ENCODE measurements around the gene IQCN.

The IQCN gene

GRCh38 chr19:18253130-18253529 is 21.1 kb downstream of the IQCN start:
- DNase-seq = no peak
- in situ Hi-C loops (cut with HindIII; ENCODE audit: low pct_ligation_motif_present, low pct_unique_long_range_greater_than_20kb, low sequenced_read_pairs) = no loop called here

DNA sequence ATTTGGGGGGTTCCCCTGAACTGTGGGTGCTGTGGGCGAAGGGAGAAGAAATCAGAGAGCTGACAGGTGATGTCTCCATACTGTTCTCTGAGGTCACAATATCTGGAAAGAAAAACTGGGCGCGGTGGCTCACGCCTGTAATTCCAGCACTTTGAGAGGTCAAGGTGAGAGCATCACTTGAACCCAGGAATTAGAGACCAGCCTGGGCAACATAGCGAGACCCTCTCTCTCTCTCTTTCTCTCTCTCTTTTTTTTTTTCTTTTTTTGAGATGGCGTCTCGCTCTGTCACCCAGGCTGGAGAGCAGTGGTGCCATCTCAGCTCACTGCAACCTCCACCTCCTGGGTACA is 21.9 kb downstream of the IQCN start:
- in situ Hi-C loops (cut with HindIII; ENCODE audit: low pct_ligation_motif_present, low pct_unique_long_range_greater_than_20kb, low sequenced_read_pairs) = no loop called here
- DNase-seq = no peak

DNA sequence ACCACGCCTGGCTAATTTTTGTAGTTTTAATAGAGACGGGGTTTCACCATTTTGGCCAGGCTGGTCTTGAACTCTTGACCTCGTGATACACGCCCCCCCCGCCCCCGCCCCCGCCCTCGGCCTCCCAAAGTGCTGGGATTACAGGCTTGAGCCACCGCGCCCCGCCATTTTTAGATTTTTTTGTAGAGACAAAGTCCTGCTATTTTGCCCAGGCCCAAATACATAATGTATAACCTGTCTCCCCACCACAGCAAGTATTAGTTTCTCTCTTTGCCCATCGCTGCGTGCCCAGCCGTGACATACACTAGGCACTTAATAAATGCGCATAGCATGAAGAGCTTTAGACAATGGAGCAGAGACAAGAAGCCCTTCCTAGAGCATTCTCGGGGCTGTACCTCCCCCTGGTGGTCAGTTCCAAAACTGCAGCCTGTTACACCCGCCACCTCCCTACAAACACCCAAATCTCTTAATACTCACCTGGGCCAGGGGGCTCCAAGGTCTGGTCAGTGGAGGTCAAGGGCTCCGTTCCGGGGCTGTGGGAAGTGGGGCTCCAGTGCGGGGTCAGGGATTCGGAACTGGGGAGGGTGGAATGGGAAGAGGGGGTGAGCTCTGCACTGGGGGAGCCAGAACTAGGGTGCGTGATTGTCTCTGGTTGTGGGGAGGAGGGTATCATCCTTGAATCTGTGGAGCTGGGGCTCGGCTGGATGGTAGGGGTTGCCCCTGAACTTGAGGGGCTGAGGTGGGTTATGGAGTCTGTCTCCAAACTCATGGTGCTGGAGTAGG is 22.5 kb downstream of the IQCN start:
- DNase-seq = peak; percentile 50
- in situ Hi-C loops (cut with HindIII; ENCODE audit: low pct_ligation_motif_present, low pct_unique_long_range_greater_than_20kb, low sequenced_read_pairs) = no loop called here

GRCh38 chr19:18249834-18250233 is 24.4 kb downstream of the IQCN start:
- in situ Hi-C loops (cut with HindIII; ENCODE audit: low pct_ligation_motif_present, low pct_unique_long_range_greater_than_20kb, low sequenced_read_pairs) = no loop called here
- DNase-seq = no peak

DNA sequence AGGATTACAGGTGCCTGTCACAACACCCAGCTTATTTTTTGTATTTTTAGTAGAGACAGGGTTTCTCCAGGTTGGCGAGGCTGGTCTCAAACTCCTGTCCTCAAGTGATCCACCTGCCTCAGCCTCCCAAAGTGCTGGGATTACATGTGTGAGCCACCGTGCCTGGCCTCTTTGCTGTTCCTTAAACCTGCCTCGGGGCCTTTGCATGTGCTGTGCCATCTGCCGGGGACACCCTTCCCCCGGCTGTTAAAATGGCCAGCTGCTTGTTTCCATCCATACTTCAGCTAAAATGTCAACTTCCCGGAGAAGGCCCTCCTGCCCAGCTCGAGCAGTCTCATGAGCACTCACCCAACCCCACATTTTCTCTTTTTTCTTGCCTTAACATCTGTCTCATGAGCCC is 29.0 kb downstream of the IQCN start:
- in situ Hi-C loops (cut with HindIII; ENCODE audit: low pct_ligation_motif_present, low pct_unique_long_range_greater_than_20kb, low sequenced_read_pairs) = no loop called here
- DNase-seq = no peak

DNA sequence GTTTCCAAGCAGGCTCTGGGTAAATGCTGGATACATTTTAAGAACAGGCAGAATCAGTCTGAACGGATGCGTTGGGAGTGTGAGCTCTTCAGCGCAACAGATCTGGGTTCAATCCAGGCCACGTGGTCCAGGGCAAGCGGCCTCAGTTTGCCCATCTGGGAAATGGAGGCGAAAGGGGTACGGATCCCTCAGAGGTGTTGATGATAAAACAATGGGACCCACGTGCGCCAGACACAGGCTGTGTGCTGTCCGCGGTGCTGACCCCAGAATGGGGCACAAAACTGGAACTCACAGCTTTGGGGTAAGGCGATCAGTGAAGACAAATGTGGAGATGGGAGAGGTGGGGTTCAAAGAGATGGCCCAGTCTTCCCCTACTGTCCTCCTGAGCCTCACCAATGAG is 34.9 kb downstream of the IQCN start:
- in situ Hi-C loops (cut with HindIII; ENCODE audit: low pct_ligation_motif_present, low pct_unique_long_range_greater_than_20kb, low sequenced_read_pairs) = no loop called here
- no peak for DNase-seq

GRCh38 chr19:18234194-18234593 is 40.1 kb downstream of the IQCN start:
- no peak for DNase-seq
- in situ Hi-C loops (cut with HindIII; ENCODE audit: low pct_ligation_motif_present, low pct_unique_long_range_greater_than_20kb, low sequenced_read_pairs) = no loop called here

GRCh38 chr19:18233224-18233825 is 40.9 kb downstream of the IQCN start:
- in situ Hi-C loops (cut with HindIII; ENCODE audit: low pct_ligation_motif_present, low pct_unique_long_range_greater_than_20kb, low sequenced_read_pairs) = no loop called here
- DNase-seq = peak; percentile 75

- in situ Hi-C loops (cut with HindIII; ENCODE audit: low pct_ligation_motif_present, low pct_unique_long_range_greater_than_20kb, low sequenced_read_pairs) = no loop called here
- no peak for DNase-seq
Measured at GRCh38 chr19:18232540-18233223, 41.6 kb downstream of the IQCN start.

GRCh38 chr19:18231775-18232174 is 42.5 kb downstream of the IQCN start:
- in situ Hi-C loops (cut with HindIII; ENCODE audit: low pct_ligation_motif_present, low pct_unique_long_range_greater_than_20kb, low sequenced_read_pairs) = no loop called here
- DNase-seq = no peak

GRCh38 chr19:18230941-18231734 is 43.1 kb downstream of the IQCN start:
- in situ Hi-C loops (cut with HindIII; ENCODE audit: low pct_ligation_motif_present, low pct_unique_long_range_greater_than_20kb, low sequenced_read_pairs) = no loop called here
- DNase-seq = no peak

DNA sequence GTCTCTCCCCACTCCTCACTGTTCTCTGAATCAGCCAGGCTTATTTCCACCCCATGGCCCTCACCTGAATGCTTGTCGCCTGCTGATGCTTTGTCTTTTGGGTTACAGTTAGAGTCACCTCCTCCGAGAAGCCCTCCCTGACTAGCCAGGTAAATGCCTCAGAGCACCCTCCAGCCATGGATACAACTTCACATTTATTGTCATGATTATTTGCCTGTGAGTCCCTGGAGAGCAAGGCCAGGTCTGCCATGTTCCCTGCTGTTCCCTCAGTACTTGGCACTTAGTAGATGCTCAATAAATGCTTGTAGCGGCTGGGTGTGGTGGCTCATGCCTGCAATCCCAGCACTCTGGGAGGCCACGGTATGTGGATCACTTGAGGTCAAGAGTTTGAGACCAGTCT is 44.3 kb downstream of the IQCN start:
- no peak for DNase-seq
- in situ Hi-C loops (cut with HindIII; ENCODE audit: low pct_ligation_motif_present, low pct_unique_long_range_greater_than_20kb, low sequenced_read_pairs) = no loop called here

DNA sequence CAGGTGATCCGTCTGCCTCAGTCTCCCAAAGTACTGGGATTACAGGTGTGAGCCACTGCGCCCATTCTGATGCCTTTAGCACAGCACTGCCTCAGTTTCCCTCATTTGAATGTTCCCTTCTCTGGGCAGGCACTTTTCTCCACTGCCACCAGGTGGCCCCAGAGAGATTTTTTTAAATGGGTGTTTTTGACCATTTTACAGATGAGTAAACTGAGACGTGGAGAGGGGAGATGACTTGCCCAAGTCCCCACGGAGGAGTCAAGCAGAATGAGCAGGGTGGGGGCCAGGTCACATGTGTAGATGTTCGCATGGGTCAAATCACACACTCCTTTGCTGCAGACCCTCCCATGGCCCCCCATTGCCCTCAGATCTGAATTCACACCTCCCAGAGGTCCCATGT is 44.8 kb downstream of the IQCN start:
- in situ Hi-C loops (cut with HindIII; ENCODE audit: low pct_ligation_motif_present, low pct_unique_long_range_greater_than_20kb, low sequenced_read_pairs) = no loop called here
- DNase-seq = no peak

DNA sequence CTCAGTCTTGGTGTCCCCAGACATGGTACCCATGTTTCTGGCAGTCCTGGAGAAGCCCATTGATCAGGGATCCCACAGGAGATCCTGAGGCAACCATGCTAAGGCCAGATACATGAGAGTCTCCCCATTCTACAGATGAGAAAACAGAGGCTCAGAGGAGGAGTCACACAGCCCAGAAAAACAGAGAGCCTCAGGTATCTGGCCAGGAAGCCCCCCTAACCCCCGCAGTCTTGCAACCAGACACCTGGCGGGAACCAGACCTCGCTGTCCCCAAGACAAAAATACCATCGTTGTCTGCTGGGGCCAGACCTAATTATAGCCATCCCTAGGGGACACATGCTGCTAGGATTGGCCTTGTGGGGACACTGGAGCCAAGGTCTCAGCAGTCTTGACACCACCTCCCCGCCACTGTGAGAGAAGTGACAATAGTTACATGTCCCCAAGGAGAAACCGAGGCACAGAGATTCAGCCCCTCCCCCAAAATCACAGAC is 46.4 kb downstream of the IQCN start:
- no peak for DNase-seq
- in situ Hi-C loops (cut with HindIII; ENCODE audit: low pct_ligation_motif_present, low pct_unique_long_range_greater_than_20kb, low sequenced_read_pairs) = no loop called here

DNA sequence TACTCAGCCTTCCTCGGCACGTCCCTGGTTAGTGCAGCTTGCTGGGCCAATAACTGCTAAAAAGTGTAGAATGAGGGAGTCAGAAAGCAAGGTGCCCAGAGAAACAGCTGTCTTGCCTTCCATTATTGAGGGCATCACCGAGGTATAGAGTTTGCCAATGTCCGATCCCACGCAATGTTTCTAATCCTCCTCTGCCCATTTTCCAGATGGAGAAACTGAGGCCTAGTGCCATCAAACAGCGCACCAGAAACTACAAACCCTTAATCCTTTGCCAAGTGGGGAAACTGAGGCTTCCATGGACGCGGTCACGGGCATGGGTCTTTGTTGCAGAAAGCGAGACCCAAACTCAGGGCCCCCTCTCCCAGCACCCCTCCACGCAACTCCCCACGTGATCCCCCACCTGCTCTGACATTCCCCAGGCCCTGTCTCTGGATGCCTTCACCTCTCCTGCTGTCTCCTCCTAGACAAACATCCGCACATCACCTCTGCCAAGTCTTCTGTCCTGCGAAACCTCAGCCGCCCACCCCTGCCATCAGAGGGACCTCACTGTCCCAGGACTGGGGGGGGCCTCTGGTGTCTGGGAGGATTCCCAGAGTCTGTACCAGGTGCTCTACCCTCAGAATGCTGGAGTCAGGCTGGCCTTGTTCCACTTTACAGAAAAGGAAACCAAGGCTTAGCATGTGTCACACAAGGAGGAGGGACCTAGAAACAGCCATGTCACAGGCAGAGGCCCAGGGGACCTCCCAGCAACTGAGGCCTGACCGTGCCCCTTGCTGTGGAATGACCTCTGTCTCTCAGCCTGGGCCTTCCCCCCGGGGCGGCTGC is 47.1 kb downstream of the IQCN start:
- DNase-seq = no peak
- in situ Hi-C loops (cut with HindIII; ENCODE audit: low pct_ligation_motif_present, low pct_unique_long_range_greater_than_20kb, low sequenced_read_pairs) = no loop called here

DNA sequence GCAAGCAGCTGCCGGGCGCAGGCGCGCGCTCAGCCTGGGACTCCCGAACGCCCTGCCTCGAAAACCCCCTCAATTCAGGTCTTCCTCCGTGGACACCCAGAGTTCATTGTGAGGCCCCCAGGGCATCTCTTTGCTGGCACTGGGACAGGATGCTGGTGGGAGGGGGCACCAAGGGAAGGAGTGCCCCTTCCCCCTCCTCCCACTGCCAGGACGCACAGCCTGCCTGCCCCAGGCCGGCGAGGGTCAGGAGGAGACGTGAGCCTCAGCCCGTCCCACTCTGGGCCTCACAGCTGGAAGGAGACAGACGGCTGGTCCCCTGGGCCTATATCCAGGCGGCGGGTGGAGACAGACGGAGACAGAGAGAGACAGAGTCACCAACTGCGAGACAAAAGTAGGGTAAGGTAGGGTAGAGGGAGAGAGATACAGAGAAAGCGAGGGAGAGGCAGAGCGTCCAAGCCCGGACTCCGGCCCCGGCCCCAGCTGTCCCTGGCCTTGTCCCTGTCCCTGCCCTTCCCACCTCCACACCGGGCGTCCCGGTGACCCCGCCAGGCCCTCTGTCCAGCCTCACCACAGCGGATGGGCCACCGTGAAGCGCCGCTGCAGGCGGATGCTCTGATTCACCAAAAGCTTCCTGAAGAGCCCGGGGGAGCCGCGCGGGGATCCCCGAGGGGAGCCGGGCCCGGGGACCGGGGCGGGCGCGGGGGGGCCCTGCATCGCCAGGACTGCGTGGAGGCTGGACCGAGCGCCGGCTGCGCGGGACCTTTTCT is 48.4 kb downstream of the IQCN start, which contains the start of gene PDE4C:
TSS of gene PDE4C (minus strand) at position 737 of the 767 bp plus-strand sequence. CDS start at position 714, 23 bp downstream.
- DNase-seq = no peak
- in situ Hi-C loops (cut with HindIII; ENCODE audit: low pct_ligation_motif_present, low pct_unique_long_range_greater_than_20kb, low sequenced_read_pairs) = no loop called here

GRCh38 chr19:18225355-18225701 is 48.9 kb downstream of the IQCN start:
- in situ Hi-C loops (cut with HindIII; ENCODE audit: low pct_ligation_motif_present, low pct_unique_long_range_greater_than_20kb, low sequenced_read_pairs) = no loop called here
- no peak for DNase-seq

All from ACHN (cell line).